Psoas muscle (tissue), 8 donors: ENCODE data around the gene MACC1. TPM values are rescaled to one million over a fixed set of nuclear protein-coding genes. Genes with fewer than 3 reads are reported as not detected.

Experiments used
- ATAC-seq, 4 donors: fragments of 200-7000 bp; cut with Tn5 transposase; one replicate each; pipeline ENCODE4 v1.9.1; 2020; ENCODE audit warnings: moderate library complexity in 3 of 4, mild to moderate bottlenecking in 2 of 4
- DNase-seq, 2 donors: peaks; one replicate each; pipeline ENCODE4 v3.0.0-alpha.2; 2020
- H3K27ac ChIP-seq: fragments of 200-600 bp; one replicate; pipeline ENCODE4 v1.8.0; 2022
- H3K27me3 ChIP-seq, 3 donors: fragments of 200-600 bp in 1 of 3; one replicate each; pipeline versions ENCODE4 v1.6.1 to v1.8.0; 2013 to 2022; ENCODE audit warnings: low read length in 2 of 3, mild to moderate bottlenecking in 2 of 3, moderate library complexity in 1 of 3; ENCODE audit not compliant: insufficient read depth in 3 of 3
- H3K36me3 ChIP-seq, 2 donors: fragments of 200-600 bp in 1 of 2; one replicate each; pipeline versions ENCODE4 v1.6.1 to v1.8.0; 2013 to 2022; ENCODE audit warnings: low read depth in 1 of 2, mild to moderate bottlenecking in 1 of 2, moderate library complexity in 1 of 2; ENCODE audit not compliant: insufficient read depth in 1 of 2
- H3K4me1 ChIP-seq: fragments of 200-600 bp; one replicate; pipeline ENCODE4 v1.8.0; 2022
- H3K4me3 ChIP-seq: fragments of 200-600 bp; one replicate; pipeline ENCODE4 v1.8.0; 2022; ENCODE audit warnings: mild to moderate bottlenecking
- H3K9me3 ChIP-seq: fragments of 200-600 bp; one replicate; pipeline ENCODE4 v1.8.0; 2022
- CTCF ChIP-seq: fragments of 200-600 bp; IDR thresholded peaks from one replicate; pipeline ENCODE4 v1.8.0; 2022; ENCODE audit warnings: antibody characterized with exemption
- WGBS, 3 donors: extraction: QIAGEN DNeasy Blood & Tissue Kit; methylation state at CpG; one replicate each; pipeline versions ENCODE4 v1.1.6 to v1.1.7; 2013; 5-methylcytosine and 5-hydroxymethylcytosine counted together
- intact Hi-C, 2 donors: fragments of 100-400 bp; cut with DNase I; formaldehyde crosslinking; loops; one replicate each; pipeline versions ENCODE4 v1.11.0 to v1.14.2; 2022
- polyA plus RNA-seq, 3 donors: library from polyadenylated mRNA; stranded (reverse); fragments of 200-250 nt; gene quantifications; one replicate each; pipeline ENCODE4 v1.2.3, GENCODE V29; 2013
- total RNA-seq, 4 donors: library from RNA; stranded (reverse); fragmentation: NEBNext Ultra II Directional in 2 of 4; extraction: Animal tissue kit (Norgen Biotek cat#: 25700) in 2 of 4; gene quantifications; one replicate each; pipeline versions ENCODE4 v1.2.1 to v1.2.4, GENCODE V29; 2021 to 2023
- donor health status: healthy with polysubstance abuse.
- donor health status: DM: no; HTN: no; CAD: no; lungs with moderate emphysema.
- donor health status: Bipolar disorder and iron deficiency.
- donor health status: healthy.
- donor health status: DM: yes; HTN: yes; CAD: no.
- donor health status: DM: no; HTN: no; CAD: no.
- donor health status: DM: no; HTN: no; CAD: no.
- donor health status: DM: yes; HTN: yes; CAD: no.

Gene MACC1
- total and polyA plus RNA-seq, 7 donors = under 0.01 to 0.04 TPM; not detected in 5

- DNase-seq = no peak
- Histone ChIP-seq H3K4me3 (no peak overlapping the region), H3K27me3 (no peaks in the 10 kb centered on the region), H3K4me1 (no peaks in the 10 kb centered on the region), H3K9me3 (no peaks in the 10 kb centered on the region), H3K36me3 (no peaks in the 10 kb centered on the region), H3K27ac (no peak overlapping the region)
- no peak for TF ChIP-seq CTCF
- 25 to 42% (median 26%) methylated on average over 1 of the region's 1 CpG for WGBS, 3 donors
- intact Hi-C loops = no loop called here
- ATAC-seq = no peak
These were observed 32.7 kb upstream of the MACC1 start for GRCh38 chr7:20249920-20250319.

GRCh38 chr7:20249376-20249775 lies 32.2 kb upstream of the MACC1 start:
- TF ChIP-seq CTCF = no peak
- Histone ChIP-seq H3K9me3 (no peaks in the 10 kb centered on the region), H3K36me3 (no peaks in the 10 kb centered on the region), H3K4me1 (no peaks in the 10 kb centered on the region), H3K27ac (no peak overlapping the region), H3K27me3 (no peaks in the 10 kb centered on the region), H3K4me3 (no peak overlapping the region)
- ATAC-seq = no peak
- WGBS, 3 donors = 67 to 72% (median 68%) methylated on average over 4 of the region's 4 CpGs
- intact Hi-C loops = no loop called here
- DNase-seq = no peak

- intact Hi-C loops = no loop called here
- 88 to 92% (median 91%) methylated on average over 5 of the region's 5 CpGs for WGBS, 3 donors
- Histone ChIP-seq H3K27ac (no peak overlapping the region), H3K9me3 (no peaks in the 10 kb centered on the region), H3K4me1 (no peaks in the 10 kb centered on the region), H3K36me3 (no peaks in the 10 kb centered on the region), H3K27me3 (no peaks in the 10 kb centered on the region), H3K4me3 (no peak overlapping the region)
- ATAC-seq (no peak), DNase-seq (no peak)
- TF ChIP-seq CTCF = no peak
These were observed 29.1 kb upstream of the MACC1 start for GRCh38 chr7:20246236-20246635.

GRCh38 chr7:20244334-20245120 lies 27.3 kb upstream of the MACC1 start:
- Histone ChIP-seq H3K36me3 (no peaks in the 10 kb centered on the region), H3K4me1 (no peaks in the 10 kb centered on the region), H3K4me3 (no peak overlapping the region), H3K27ac (no peak overlapping the region), H3K27me3 (no peaks in the 10 kb centered on the region), H3K9me3 (no peaks in the 10 kb centered on the region)
- no peak for TF ChIP-seq CTCF
- DNase-seq = no peak
- ATAC-seq = no peak
- intact Hi-C loops = no loop called here
- WGBS, 3 donors = 66 to 74% (median 73%) methylated on average over 3 of the region's 3 CpGs

GRCh38 chr7:20241911-20242261 lies 24.7 kb upstream of the MACC1 start:
- Histone ChIP-seq H3K4me1 (no peaks in the 10 kb centered on the region), H3K9me3 (no peaks in the 10 kb centered on the region), H3K27me3 (no peaks in the 10 kb centered on the region), H3K27ac (no peak overlapping the region), H3K4me3 (no peak overlapping the region), H3K36me3 (no peaks in the 10 kb centered on the region)
- no peak for TF ChIP-seq CTCF
- no peak for DNase-seq
- no peak for ATAC-seq
- intact Hi-C loops = no loop called here
- 69 to 73% (median 69%) methylated on average over 2 of the region's 2 CpGs for WGBS, 3 donors
